Peyer's patch (tissue), 4 donors: ENCODE measurements around the gene RALGAPA1.

Experiments used
- CTCF ChIP-seq, 6 experiments: fragments of 450-650 bp in 4 of 6; fragments of 200-600 bp in 2 of 6; sonication (generic) in 1 of 6; IDR thresholded peaks; one replicate each; pipeline ENCODE4 v1.5.1; 2017 to 2019; ENCODE audit warnings: antibody characterized with exemption in 6 of 6, mild to moderate bottlenecking in 3 of 6, moderate library complexity in 1 of 6
- POLR2A ChIP-seq, 2 donors: fragments of 450-650 bp; IDR thresholded peaks; one replicate each; pipeline ENCODE4 v1.5.1; 2017; ENCODE audit warnings: antibody characterized with exemption in 2 of 2, mild to moderate bottlenecking in 2 of 2, moderate library complexity in 2 of 2

- TF ChIP-seq CTCF (IDR thresholded peaks at IDR 0.05): no peak
- TF ChIP-seq POLR2A (IDR thresholded peaks at IDR 0.05): no peak
Measured at GRCh38 chr14:35806006-35806907, 2.8 kb downstream of the RALGAPA1 start.
